MM.1S (cell line): ENCODE results near the gene MARK4.
A peak's percentile ranks its signal among the peaks of the same experiment; 100 is the strongest.

ENCODE experiments used
- DNase-seq: peaks from one replicate; pipeline ENCODE4 v3.0.0-alpha.2; 2015
- H2AFZ ChIP-seq: fragments of 300-600 bp; sonication (generic); 2 replicates; pipeline ENCODE4 v1.6.0; 2016; ENCODE audit warnings: antibody characterized with exemption, low read length
- H3F3A ChIP-seq: fragments of 300-600 bp; sonication (generic); 2 replicates; pipeline ENCODE4 v1.6.1; 2016; ENCODE audit warnings: mild to moderate bottlenecking, antibody characterized with exemption, low read length, moderate library complexity, mixed read lengths; ENCODE audit not compliant: insufficient read depth
- H3K27ac ChIP-seq: fragments of 300-600 bp; sonication (generic); 2 replicates; pipeline ENCODE4 v1.5.1; 2016; ENCODE audit warnings: mild to moderate bottlenecking, low read length
- H3K27me3 ChIP-seq: fragments of 300-600 bp; sonication (generic); replicated peaks from 2 replicates; pipeline ENCODE4 v1.6.0; 2016; ENCODE audit warnings: low read length; ENCODE audit not compliant: insufficient read depth
- H3K36me3 ChIP-seq: fragments of 300-600 bp; sonication (generic); replicated peaks from 2 replicates; pipeline ENCODE4 v1.6.1; 2016; ENCODE audit warnings: mild to moderate bottlenecking, low read length, mixed read lengths; ENCODE audit not compliant: insufficient read depth
- H3K4me1 ChIP-seq: fragments of 300-600 bp; sonication (generic); 2 replicates; pipeline ENCODE4 v1.6.1; 2016; ENCODE audit warnings: low read length, mixed read lengths
- H3K4me2 ChIP-seq: fragments of 300-600 bp; sonication (generic); 2 replicates; pipeline ENCODE4 v1.6.0; 2016; ENCODE audit warnings: low read depth, low read length
- H3K4me3 ChIP-seq: fragments of 300-600 bp; sonication (generic); 2 replicates; pipeline ENCODE4 v1.5.1; 2016; ENCODE audit warnings: low read length, mixed read lengths
- H3K79me2 ChIP-seq: fragments of 300-600 bp; sonication (generic); 2 replicates; pipeline ENCODE4 v1.6.1; 2016; ENCODE audit warnings: mixed run types, low read length, mixed read lengths
- H3K9ac ChIP-seq: fragments of 300-600 bp; sonication (generic); 2 replicates; pipeline ENCODE4 v1.6.1; 2016; ENCODE audit warnings: low read length, mixed read lengths
- H3K9me2 ChIP-seq: fragments of 300-600 bp; sonication (generic); replicated peaks from 2 replicates; pipeline ENCODE4 v1.6.1; 2016; ENCODE audit warnings: mild to moderate bottlenecking, low read length, mixed read lengths; ENCODE audit not compliant: insufficient read depth
- H3K9me3 ChIP-seq: fragments of 300-600 bp; sonication (generic); replicated peaks from 2 replicates; pipeline ENCODE4 v1.6.1; 2016; ENCODE audit warnings: mild to moderate bottlenecking, low read length, mixed read lengths; ENCODE audit not compliant: insufficient read depth
- H4K20me1 ChIP-seq: fragments of 300-600 bp; sonication (generic); 2 replicates; pipeline ENCODE4 v1.6.1; 2016; ENCODE audit warnings: mild to moderate bottlenecking, low read length, moderate library complexity, mixed read lengths; ENCODE audit not compliant: insufficient read depth
- CTCF ChIP-seq: fragments of 300-600 bp; sonication (generic); IDR thresholded peaks from 2 replicates; pipeline ENCODE4 v1.5.1; 2016; ENCODE audit warnings: antibody characterized with exemption, low read length, mixed read lengths
- EZH2 ChIP-seq: fragments of 300-600 bp; sonication (generic); optimal IDR thresholded peaks from 2 replicates; pipeline ENCODE3; 2017; ENCODE audit warnings: low read depth, mild to moderate bottlenecking, antibody characterized with exemption, low read length, mixed read lengths
- EZH2phosphoT487 ChIP-seq: fragments of 300-600 bp; sonication (generic); IDR thresholded peaks from 2 replicates; pipeline ENCODE4 v1.6.1; 2018; ENCODE audit warnings: antibody characterized with exemption, low read length

Gene MARK4

GRCh38 chr19:45235485-45235884 lies 15.6 kb upstream of the MARK4 start:
- no peak overlapping the region for H2AFZ ChIP-seq
- H3K9me3 ChIP-seq: no peaks in the 10 kb centered on the region
- no peaks in the 10 kb centered on the region for H3F3A ChIP-seq
- no peaks in the 10 kb centered on the region for H4K20me1 ChIP-seq
- peak overlapping the region; percentile 21; the same call in 1 of the 2 replicates for H3K4me2 ChIP-seq
- no peak for TF ChIP-seq CTCF
- TF ChIP-seq EZH2: no peak
- H3K9ac ChIP-seq: no peak overlapping the region
- peaks cover 80% of the 10 kb centered on the region for H3K27me3 ChIP-seq
- H3K4me1 ChIP-seq: no peaks in the 10 kb centered on the region
- H3K4me3 ChIP-seq: peak overlapping the region; percentile 9; the same call in 1 of the 2 replicates
- DNase-seq: no peak
- H3K27ac ChIP-seq: no peak overlapping the region
- H3K36me3 ChIP-seq: no peaks in the 10 kb centered on the region
- H3K9me2 ChIP-seq: no peaks in the 10 kb centered on the region
- H3K79me2 ChIP-seq: no peaks in the 10 kb centered on the region

DNA sequence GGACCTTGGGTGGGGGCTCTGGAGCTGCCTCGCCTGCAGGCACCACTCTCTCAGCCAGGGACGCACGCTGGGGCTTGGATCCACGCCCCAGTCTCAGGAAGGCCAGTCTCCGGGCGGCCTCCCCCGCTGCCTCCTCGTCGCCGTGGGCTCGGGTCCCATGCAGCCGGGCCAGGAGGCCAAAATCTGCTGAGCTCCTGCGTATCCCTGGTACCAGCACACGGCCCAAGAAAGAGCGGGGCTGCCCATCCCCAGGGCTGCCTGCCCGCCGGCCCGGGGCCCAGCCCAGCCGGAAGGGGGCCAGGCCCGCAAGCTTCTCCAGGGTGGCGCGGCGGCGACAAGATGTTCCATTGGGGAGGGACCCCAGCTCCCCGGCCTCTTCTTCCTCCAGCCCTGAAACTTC lies 12.5 kb upstream of the MARK4 start:
- no peak for DNase-seq

GRCh38 chr19:45243144-45243732 lies 7.8 kb upstream of the MARK4 start:
- H3K4me1 ChIP-seq: no peaks in the 10 kb centered on the region
- peaks cover 60% of the 10 kb centered on the region for H3K27me3 ChIP-seq
- H2AFZ ChIP-seq: no peak overlapping the region
- H3K36me3 ChIP-seq: no peaks in the 10 kb centered on the region
- no peaks in the 10 kb centered on the region for H3K9me3 ChIP-seq
- no peaks in the 10 kb centered on the region for H3K79me2 ChIP-seq
- no peaks in the 10 kb centered on the region for H4K20me1 ChIP-seq
- no peak for TF ChIP-seq EZH2
- TF ChIP-seq CTCF: no peak
- TF ChIP-seq EZH2phosphoT487: no peak
- H3K4me3 ChIP-seq: no peak overlapping the region
- H3K9ac ChIP-seq: no peak overlapping the region
- no peak overlapping the region for H3K27ac ChIP-seq
- H3K4me2 ChIP-seq: no peak overlapping the region
- no peaks in the 10 kb centered on the region for H3K9me2 ChIP-seq
- no peak for DNase-seq
- H3F3A ChIP-seq: no peaks in the 10 kb centered on the region

More for the DNA sequence above, 12.5 kb upstream of the MARK4 start:
- Histone ChIP-seq H3K4me3 (no peak overlapping the region), H3K4me2 (no peak overlapping the region), H3K9me3 (no peaks in the 10 kb centered on the region), H2AFZ (no peak overlapping the region), H3K79me2 (no peaks in the 10 kb centered on the region), H3K9ac (no peak overlapping the region), H3K4me1 (no peaks in the 10 kb centered on the region), H4K20me1 (no peaks in the 10 kb centered on the region), H3K27ac (no peak overlapping the region), H3K27me3 (peaks cover 82% of the 10 kb centered on the region), H3K36me3 (no peaks in the 10 kb centered on the region), H3K9me2 (no peaks in the 10 kb centered on the region), H3F3A (no peaks in the 10 kb centered on the region)
- no peak for TF ChIP-seq CTCF
- TF ChIP-seq EZH2phosphoT487: no peak
